Activated CD8-positive, alpha-beta T cell treated with anti-CD3 and anti-CD28 coated beads, Interleukin-2, amount 10 ng/mL, durations not matched to agents 7 days and 5 days (primary cell): ENCODE results near the gene ARID3B. TPM values are rescaled to one million over a fixed set of nuclear protein-coding genes. Genes with fewer than 3 reads are reported as not detected.
"Not testable (repeated sequence)": the region's sequence is repeated elsewhere in the genome, so short reads cannot be mapped to it uniquely, and the experiment has no call there.

ENCODE experiments used
- ATAC-seq: fragments of 150-1000 bp; cut with Tn5 transposase; one replicate; pipeline ENCODE4 v1.10.0; 2021; ENCODE audit warnings: moderate library complexity
- CTCF ChIA-PET: fragments of 350-600 bp; sonication (Branson Sonifier 250); formaldehyde crosslinking; loops from one replicate; lab custom pipeline; 2021; ENCODE audit warnings: antibody characterized with exemption; lab: Charles Lee
- POLR2A ChIA-PET: fragments of 350-600 bp; sonication (Branson Sonifier 250); formaldehyde crosslinking; loops from one replicate; lab custom pipeline; 2021; ENCODE audit warnings: antibody characterized with exemption; lab: Charles Lee
- DNase-seq: peaks from one replicate; pipeline ENCODE4 v3.0.0-alpha.2; 2020
- H3K27ac Mint-ChIP-seq: one replicate; pipeline ENCODE4 v1.8.0; 2021; ENCODE audit warnings: mild to moderate bottlenecking, mixed read lengths
- H3K27me3 Mint-ChIP-seq: one replicate; pipeline ENCODE4 v1.8.0; 2021; ENCODE audit warnings: low read depth, mixed read lengths
- H3K36me3 Mint-ChIP-seq: one replicate; pipeline ENCODE4 v1.8.0; 2021; ENCODE audit warnings: low read depth, mixed read lengths
- H3K4me1 Mint-ChIP-seq: one replicate; pipeline ENCODE4 v1.8.0; 2021; ENCODE audit warnings: low read depth, mixed read lengths
- H3K4me3 Mint-ChIP-seq: one replicate; pipeline ENCODE4 v1.8.0; 2021; ENCODE audit warnings: mild to moderate bottlenecking, mixed read lengths
- H3K9me3 Mint-ChIP-seq: one replicate; pipeline ENCODE4 v1.8.0; 2022; ENCODE audit warnings: mixed read lengths; ENCODE audit not compliant: insufficient read depth
- total RNA-seq, 2 experiments: library from RNA; stranded (reverse); gene quantifications; one replicate each; pipeline ENCODE4 v1.2.3, GENCODE V29; 2021

The ARID3B gene
- total RNA-seq, 2 experiments from 2014 or later: 39.8 to 40.1 TPM

DNA sequence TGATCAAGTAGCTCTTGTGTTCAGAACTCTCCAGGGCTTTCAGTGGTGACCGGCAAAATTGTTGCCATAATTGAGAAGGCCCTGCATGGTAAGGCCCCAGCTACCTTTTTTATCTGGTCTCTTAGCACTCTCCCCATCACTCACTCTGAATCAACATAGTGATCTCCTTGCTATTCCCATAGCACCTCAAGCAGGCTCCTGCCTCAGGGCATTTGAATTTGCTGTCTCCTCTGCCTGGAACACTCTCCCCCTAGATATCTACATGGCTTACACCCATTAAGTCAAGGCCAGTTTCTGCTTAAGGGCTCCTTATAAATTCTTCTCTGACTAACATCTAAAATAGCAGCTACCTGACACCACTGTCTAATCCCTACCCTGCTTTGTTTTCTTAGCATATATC lies 3.3 kb upstream of the ARID3B start:
- ChIA-PET POLR2A (interaction anchor here (1.3 kb wide), 1 partner anchor 15 kb away, joined by 3 read pairs; no protein-coding TSS in a partner anchor), CTCF (interaction anchor here (1.1 kb wide), 1 partner anchor 73 kb away, joined by 3 read pairs; no protein-coding TSS in a partner anchor)
- Mint-ChIP-seq H3K4me1 (peaks cover 37% of the 10 kb centered on the region), H3K27ac (no peak overlapping the region), H3K36me3 (peaks cover 21% of the 10 kb centered on the region), H3K9me3 (no peaks in the 10 kb centered on the region), H3K27me3 (no peaks in the 10 kb centered on the region), H3K4me3 (no peak overlapping the region)
- DNase-seq (no peak), ATAC-seq (no peak)

DNA sequence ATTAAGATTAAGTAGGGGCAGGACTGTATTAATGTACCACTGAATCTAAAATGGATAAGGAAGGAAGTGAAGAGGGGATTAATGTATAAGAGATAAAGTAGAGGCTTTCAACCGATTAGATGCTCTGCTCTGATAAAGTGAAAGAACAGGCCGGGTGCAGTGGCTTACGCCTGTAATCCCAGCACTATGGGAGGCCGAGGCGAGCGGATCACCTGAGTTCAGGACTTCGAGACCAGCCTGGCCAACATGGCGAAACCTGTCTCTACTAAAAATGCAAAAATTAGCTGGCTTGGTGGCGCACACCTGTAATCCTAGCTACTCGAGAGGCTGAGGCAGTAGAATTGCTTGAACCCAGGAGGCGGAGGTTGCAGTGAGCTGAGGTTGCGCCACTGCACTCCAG lies 1.5 kb upstream of the ARID3B start:
- CTCF ChIA-PET: interaction anchor here (1.1 to 1.9 kb wide), 6 partner anchors 50 to 166 kb away, joined by 3 to 14 read pairs (median 7); partner anchors contain the start of gene CLK3
- H3K36me3 Mint-ChIP-seq: peaks cover 32% of the 10 kb centered on the region

DNA sequence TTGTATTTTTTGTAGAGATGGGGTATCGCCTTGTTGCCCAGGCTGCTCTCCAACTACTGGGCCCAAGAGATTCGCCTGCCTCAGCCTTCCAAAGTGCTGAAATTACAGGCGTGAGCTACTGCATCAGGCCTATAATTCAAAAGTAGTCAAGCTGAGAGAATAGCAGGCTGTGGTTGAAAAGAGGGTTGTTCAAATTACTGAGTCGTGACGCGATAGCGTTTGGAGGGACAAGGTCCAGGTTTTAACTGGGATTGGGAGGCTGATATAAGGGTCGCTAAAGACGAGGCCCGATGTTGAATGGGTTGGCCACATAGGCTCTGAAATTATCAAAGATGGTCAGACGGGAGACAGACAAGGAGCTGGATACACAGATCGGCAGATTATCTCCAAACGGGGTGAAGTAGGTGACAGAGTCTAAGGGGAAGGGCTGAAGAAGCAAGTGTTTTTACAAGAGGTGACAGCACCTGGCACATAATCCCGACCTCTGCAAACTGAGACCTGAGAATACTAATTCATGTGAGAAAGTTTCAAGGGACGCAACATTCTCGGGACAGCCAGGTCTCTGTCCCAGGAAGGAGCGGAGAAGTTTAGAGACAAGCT lies 759 bp upstream of the ARID3B start:
- no peaks in the 10 kb centered on the region for H3K27me3 Mint-ChIP-seq
- ATAC-seq (peak; percentile 5), DNase-seq (peak; percentile 42)
- H3K9me3 Mint-ChIP-seq: no peaks in the 10 kb centered on the region
- peaks cover 39% of the 10 kb centered on the region for H3K36me3 Mint-ChIP-seq
- POLR2A ChIA-PET: interaction anchor here (0.6 to 3.0 kb wide), 36 partner anchors 9 to 911 kb away, joined by 3 to 38 read pairs (median 4); partner anchors contain the start of genes CLK3, CSK, PML and SIN3A
- H3K4me3 Mint-ChIP-seq: peak overlapping the region; percentile 98
- peak overlapping the region; percentile 99 for H3K27ac Mint-ChIP-seq
- CTCF ChIA-PET: interaction anchor here (0.7 to 1.9 kb wide), 16 partner anchors 11 to 167 kb away, joined by 3 to 14 read pairs (median 3); partner anchors contain the start of gene CLK3
- peaks cover 57% of the 10 kb centered on the region for H3K4me1 Mint-ChIP-seq

More for the DNA sequence above, 1.5 kb upstream of the ARID3B start:
- POLR2A ChIA-PET: interaction anchor here (1.2 to 3.0 kb wide), 7 partner anchors 9 to 912 kb away, joined by 4 to 38 read pairs (median 5); partner anchors contain the start of genes CLK3, CSK, SIN3A and UBL7
- Mint-ChIP-seq H3K4me1 (peaks cover 54% of the 10 kb centered on the region), H3K4me3 (peak overlapping the region; percentile 98), H3K27ac (peak overlapping the region; percentile 78)
- not testable (repeated sequence) for H3K27me3 Mint-ChIP-seq, DNase-seq, ATAC-seq, H3K9me3 Mint-ChIP-seq

DNA sequence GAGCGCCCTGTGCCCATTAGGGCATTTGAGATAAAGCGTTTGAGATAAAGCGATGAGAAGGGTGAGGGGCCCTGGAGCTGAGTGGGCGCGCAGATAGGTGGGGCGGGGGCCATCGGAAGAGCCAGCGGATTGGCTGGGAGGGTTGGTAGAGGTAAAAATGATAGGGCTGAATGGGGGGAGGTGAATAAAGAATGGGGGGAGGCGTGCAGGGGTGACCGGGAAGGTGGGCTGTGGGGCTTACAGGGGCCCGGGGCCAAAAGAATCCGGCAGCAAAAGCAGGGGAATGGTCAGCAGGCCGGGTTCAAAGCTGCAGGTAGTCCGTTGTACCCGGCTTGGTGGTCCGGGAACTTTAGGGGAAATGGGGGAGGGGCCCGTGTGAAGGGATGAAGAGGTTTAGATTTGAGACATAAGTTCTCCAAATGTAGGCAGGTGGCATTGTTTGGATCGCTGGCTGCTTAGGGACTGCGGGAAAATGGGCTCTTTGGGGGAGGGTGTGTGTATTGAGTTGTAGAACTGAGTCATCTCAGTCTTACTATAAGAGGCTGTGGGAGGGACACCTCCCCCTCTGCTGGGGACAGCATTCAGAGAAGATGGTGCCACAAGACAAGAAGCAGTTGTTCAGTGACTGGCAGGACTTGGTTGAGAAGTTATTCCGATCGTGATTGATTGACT lies 610 bp downstream of the ARID3B start:
- peaks cover 64% of the 10 kb centered on the region for H3K4me1 Mint-ChIP-seq
- H3K36me3 Mint-ChIP-seq: peaks cover 52% of the 10 kb centered on the region
- CTCF ChIA-PET: interaction anchor here (0.8 to 2.9 kb wide), 15 partner anchors 10 to 168 kb away, joined by 3 to 14 read pairs (median 4); no protein-coding TSS in a partner anchor
- no peaks in the 10 kb centered on the region for H3K9me3 Mint-ChIP-seq
- ATAC-seq (peak; percentile 35), DNase-seq (peak; percentile 83)
- H3K27me3 Mint-ChIP-seq: no peaks in the 10 kb centered on the region
- POLR2A ChIA-PET: interaction anchor here (0.6 to 3.0 kb wide), 25 partner anchors 11 to 1649 kb away, joined by 3 to 38 read pairs (median 4); partner anchors contain the start of genes CLK3, PML and UBL7
- H3K27ac Mint-ChIP-seq: peak overlapping the region; percentile 92
- H3K4me3 Mint-ChIP-seq: peak overlapping the region; percentile 93

DNA sequence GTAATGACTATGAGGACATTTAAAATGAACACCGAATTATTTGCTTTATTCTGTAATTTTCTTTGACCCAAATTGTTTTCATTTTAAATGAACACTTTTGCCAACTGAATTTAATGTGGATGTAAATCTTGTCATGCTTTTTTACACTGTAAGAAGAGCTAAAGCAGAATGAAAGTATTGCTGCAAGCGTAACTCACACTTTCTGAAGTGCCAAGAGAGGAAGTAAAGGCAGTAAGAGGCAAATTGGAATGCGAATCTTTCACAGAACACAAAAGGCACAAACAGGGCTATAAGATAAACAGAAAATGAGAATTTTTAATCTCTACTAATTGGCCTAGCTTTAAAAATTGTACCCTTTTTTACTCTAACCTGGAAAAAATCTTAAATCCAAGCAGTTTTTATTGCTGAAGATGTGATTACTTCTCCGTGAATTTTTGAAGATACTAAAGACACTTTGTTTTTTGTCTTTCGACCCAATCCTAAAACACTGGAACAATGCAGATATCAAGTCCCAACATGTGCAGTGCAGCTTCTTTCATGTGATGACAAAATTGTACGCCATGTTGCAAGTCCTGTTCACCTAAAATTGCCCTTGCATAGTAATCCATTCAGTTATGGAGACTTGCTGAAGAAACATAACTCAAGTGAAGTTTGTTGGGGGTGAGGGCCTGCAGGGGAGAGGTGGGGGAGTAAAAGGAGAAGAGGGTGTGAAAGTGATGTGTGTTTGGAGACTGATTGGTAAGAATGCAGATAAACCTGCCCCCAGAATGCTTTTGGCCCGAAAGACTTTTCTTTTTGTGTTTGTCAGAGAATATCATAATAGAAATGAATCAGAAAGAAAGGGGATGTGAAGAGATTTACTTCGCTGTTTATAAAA lies 1.4 kb downstream of the ARID3B start:
- H3K27ac Mint-ChIP-seq: peak overlapping the region; percentile 92
- H3K9me3 Mint-ChIP-seq: no peaks in the 10 kb centered on the region
- H3K4me3 Mint-ChIP-seq: peak overlapping the region; percentile 93
- no peaks in the 10 kb centered on the region for H3K27me3 Mint-ChIP-seq
- ChIA-PET CTCF (interaction anchor here (0.8 to 2.9 kb wide), 17 partner anchors 11 to 168 kb away, joined by 3 to 13 read pairs (median 3); partner anchors contain the start of gene CLK3), POLR2A (interaction anchor here (0.6 to 3.0 kb wide), 9 partner anchors 10 to 1649 kb away, joined by 3 to 38 read pairs (median 3); partner anchors contain the start of gene CLK3)
- H3K4me1 Mint-ChIP-seq: peaks cover 71% of the 10 kb centered on the region
- ATAC-seq (no peak), DNase-seq (no peak)
- peaks cover 57% of the 10 kb centered on the region for H3K36me3 Mint-ChIP-seq

DNA sequence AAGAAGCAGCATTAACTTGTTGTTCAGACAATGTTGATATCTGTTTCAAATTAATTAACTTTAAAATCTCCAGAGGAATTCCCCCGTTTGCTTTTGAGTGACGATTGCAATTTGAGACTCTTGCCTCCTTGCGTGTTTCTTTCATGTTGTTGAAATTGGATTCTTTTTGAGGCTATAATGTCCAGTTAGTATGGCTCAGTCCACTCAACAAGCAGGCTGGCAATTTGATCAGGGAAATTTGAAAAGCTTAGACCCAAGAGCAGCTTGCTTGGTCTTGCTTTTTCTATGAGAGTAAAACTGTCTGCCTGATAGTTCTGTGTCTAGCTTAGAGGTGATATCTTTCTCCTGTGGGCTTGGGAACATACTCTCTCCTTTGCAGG lies 2.0 kb downstream of the ARID3B start:
- Mint-ChIP-seq H3K4me3 (peak overlapping the region; percentile 93), H3K4me1 (peaks cover 72% of the 10 kb centered on the region), H3K27me3 (no peaks in the 10 kb centered on the region), H3K36me3 (peaks cover 63% of the 10 kb centered on the region), H3K27ac (peak overlapping the region; percentile 64), H3K9me3 (no peaks in the 10 kb centered on the region)
- ChIA-PET CTCF (interaction anchor here (0.8 to 2.9 kb wide), 13 partner anchors 10 to 169 kb away, joined by 3 to 13 read pairs (median 3); partner anchors contain the start of gene CLK3), POLR2A (no interaction called here)
- DNase-seq: no peak
- no peak for ATAC-seq

DNA sequence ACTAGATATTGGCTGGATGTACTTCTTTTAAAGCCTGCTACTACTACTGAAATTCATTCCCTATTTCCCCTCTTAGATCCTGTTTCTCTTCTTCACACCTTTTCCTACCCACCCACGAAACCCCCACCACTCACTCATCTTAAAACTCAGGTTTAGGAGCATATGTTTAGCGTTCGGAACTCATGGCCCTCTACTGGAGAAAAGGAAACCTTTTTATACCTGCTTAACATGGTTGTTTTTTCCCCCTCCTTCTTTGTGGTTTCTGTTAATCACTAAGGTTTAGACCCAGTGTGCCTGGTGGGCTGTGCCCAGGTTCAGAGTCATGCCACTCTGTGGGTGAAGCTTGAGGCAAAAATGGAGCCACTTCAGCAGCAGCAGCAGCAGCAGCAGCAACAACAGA lies 2.6 kb downstream of the ARID3B start:
- Mint-ChIP-seq H3K4me1 (peaks cover 75% of the 10 kb centered on the region), H3K4me3 (peak overlapping the region; percentile 93), H3K9me3 (no peaks in the 10 kb centered on the region), H3K27me3 (no peaks in the 10 kb centered on the region), H3K36me3 (peaks cover 67% of the 10 kb centered on the region), H3K27ac (peak overlapping the region; percentile 64)
- DNase-seq (peak; percentile 37), ATAC-seq (no peak)
- ChIA-PET CTCF (interaction anchor here (0.8 to 2.9 kb wide), 9 partner anchors 9 to 170 kb away, joined by 3 to 13 read pairs (median 4); partner anchors contain the start of gene CLK3), POLR2A (no interaction called here)

DNA sequence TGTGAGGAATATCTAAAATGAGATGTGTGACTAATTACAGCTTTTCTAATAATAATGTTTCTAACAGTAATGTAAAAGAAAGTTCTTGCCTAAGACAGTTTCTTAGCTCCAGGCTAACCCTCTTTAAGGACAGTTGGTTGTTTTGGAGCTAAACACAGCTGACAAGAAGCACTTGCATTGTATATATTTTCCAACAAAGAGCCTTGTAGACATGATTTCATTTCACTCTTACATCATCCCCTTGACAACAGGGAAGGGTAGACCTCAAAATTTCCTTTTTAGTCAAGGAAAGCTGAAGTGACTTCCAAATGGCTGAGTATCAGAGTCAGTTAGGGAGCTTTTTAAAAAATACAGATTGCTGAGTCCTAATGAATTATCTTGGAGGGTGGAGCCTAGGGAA lies 4.1 kb downstream of the ARID3B start:
- no peak overlapping the region for H3K27ac Mint-ChIP-seq
- DNase-seq: no peak
- ChIA-PET POLR2A (interaction anchor here (0.7 to 2.3 kb wide), 10 partner anchors 9 to 252 kb away, joined by 3 to 7 read pairs (median 4); partner anchors contain the start of gene CLK3), CTCF (interaction anchor here (0.8 to 2.3 kb wide), 15 partner anchors 15 to 249 kb away, joined by 3 to 14 read pairs (median 5); partner anchors contain the start of genes CLK3 and UBL7)
- no peaks in the 10 kb centered on the region for H3K9me3 Mint-ChIP-seq
- no peaks in the 10 kb centered on the region for H3K27me3 Mint-ChIP-seq
- ATAC-seq: no peak
- peak overlapping the region; percentile 71 for H3K4me3 Mint-ChIP-seq
- H3K4me1 Mint-ChIP-seq: peaks cover 75% of the 10 kb centered on the region
- H3K36me3 Mint-ChIP-seq: peaks cover 72% of the 10 kb centered on the region

DNA sequence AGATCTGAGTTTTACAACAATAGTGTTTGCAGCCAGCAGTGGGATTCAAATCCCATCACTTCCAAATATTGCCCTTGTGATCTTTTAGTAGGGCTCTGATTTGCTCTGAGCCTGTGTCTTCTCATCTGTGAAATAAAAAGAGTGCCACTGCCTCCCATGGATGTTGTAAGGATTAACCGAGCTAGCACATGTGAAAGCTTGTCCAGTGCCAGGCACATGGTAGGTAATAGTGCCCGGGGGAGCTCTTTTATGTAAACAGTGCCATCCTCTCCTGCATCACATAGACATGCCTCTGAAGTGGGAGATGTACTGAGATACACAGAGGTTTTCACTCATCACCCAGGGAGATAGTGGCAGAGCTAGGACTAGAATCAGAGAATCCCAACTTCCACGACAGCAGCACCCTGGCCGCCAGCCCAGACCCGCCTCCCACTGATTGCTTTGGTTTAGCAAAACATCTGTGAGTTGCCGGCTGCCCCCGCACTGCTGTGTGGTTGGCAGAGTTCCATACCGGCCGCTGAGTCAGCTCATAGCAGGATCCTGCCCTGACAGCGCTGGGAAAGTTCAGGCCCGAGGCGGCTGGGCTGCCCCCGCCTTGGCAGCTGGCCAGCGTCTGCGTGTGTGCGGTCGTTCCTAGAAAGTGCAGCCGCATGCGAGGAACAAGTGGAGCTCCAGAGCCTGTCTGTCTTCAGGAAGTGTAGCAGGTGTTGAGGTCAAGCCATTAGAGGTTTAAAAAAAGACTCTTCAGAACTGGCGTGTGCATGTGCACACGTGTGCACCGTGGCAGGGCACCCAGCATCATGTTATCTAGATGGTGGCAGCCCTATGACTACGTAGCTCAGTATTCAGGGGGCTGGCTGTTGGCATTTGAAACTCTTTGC lies 5.0 kb downstream of the ARID3B start:
- POLR2A ChIA-PET: interaction anchor here (0.7 to 2.3 kb wide), 11 partner anchors 10 to 240 kb away, joined by 3 to 8 read pairs (median 4); partner anchors contain the start of genes CLK3 and UBL7
- Mint-ChIP-seq H3K27me3 (no peaks in the 10 kb centered on the region), H3K4me1 (peaks cover 78% of the 10 kb centered on the region), H3K4me3 (peak overlapping the region; percentile 71), H3K27ac (peak overlapping the region; percentile 68), H3K9me3 (no peaks in the 10 kb centered on the region), H3K36me3 (peaks cover 75% of the 10 kb centered on the region)
- CTCF ChIA-PET: interaction anchor here (1.0 to 2.5 kb wide), 18 partner anchors 16 to 248 kb away, joined by 3 to 14 read pairs (median 4); partner anchors contain the start of genes CLK3 and UBL7
- DNase-seq (peak; percentile 88), ATAC-seq (peak; percentile 79)

DNA sequence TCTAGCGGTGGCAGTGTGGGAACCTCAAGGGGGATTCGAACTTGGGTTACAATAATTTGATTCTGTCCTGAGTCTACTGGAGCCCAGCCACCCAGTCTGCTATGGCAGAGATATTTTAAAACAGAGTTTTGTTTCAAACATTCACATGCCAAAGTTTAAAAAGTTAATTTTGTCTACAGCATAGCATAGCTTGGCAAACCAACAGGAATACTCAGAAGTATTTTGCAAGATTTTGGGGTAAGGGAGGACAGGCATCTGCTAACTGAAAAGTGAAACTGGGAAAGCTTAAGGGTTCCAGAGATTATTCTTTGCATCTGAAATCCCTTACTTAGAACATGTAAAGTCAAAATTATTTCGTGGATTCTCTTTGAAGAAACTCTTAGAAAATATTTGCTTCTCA lies 6.6 kb downstream of the ARID3B start:
- DNase-seq (no peak), ATAC-seq (no peak)
- H3K4me3 Mint-ChIP-seq: no peak overlapping the region
- H3K4me1 Mint-ChIP-seq: peaks cover 82% of the 10 kb centered on the region
- H3K36me3 Mint-ChIP-seq: peaks cover 78% of the 10 kb centered on the region
- H3K27me3 Mint-ChIP-seq: no peaks in the 10 kb centered on the region
- H3K9me3 Mint-ChIP-seq: no peaks in the 10 kb centered on the region
- CTCF ChIA-PET: interaction anchor here (2.5 kb wide), 1 partner anchor 85 kb away, joined by 8 read pairs; no protein-coding TSS in a partner anchor
- H3K27ac Mint-ChIP-seq: no peak overlapping the region
- POLR2A ChIA-PET: no interaction called here
